KBM-7 (cell line): ENCODE results near the gene C1RL.

ENCODE experiments used
- DNase-seq: peaks from one replicate; pipeline ENCODE4 v3.0.0-alpha.2; 2015
- in situ Hi-C: fragments of 300-500 bp; cut with MboI; formaldehyde crosslinking; loops from 2 replicates; pipeline ENCODE4 v1.14.3; 2020; ENCODE audit warnings: low sequenced_read_pairs, low pct_unique_long_range_greater_than_20kb, mixed read lengths

The C1RL gene

GRCh38 chr12:7139200-7139599 is 30.2 kb upstream of the C1RL start:
- DNase-seq = no peak

GRCh38 chr12:7137908-7138307 is 28.9 kb upstream of the C1RL start:
- in situ Hi-C loops = no loop called here

More at GRCh38 chr12:7139200-7139599, 30.2 kb upstream of the C1RL start:
- in situ Hi-C loops = no loop called here

GRCh38 chr12:7136676-7137075 is 27.7 kb upstream of the C1RL start:
- no peak for DNase-seq
- in situ Hi-C loops = no loop called here

More at GRCh38 chr12:7137908-7138307, 28.9 kb upstream of the C1RL start:
- no peak for DNase-seq

GRCh38 chr12:7136071-7136470 is 27.1 kb upstream of the C1RL start:
- in situ Hi-C loops = no loop called here
- DNase-seq = no peak

GRCh38 chr12:7134396-7135166 is 25.6 kb upstream of the C1RL start:
- DNase-seq = no peak
- in situ Hi-C loops = no loop called here

GRCh38 chr12:7131502-7131866 is 22.5 kb upstream of the C1RL start:
- in situ Hi-C loops = no loop called here
- peak; percentile 80 for DNase-seq

GRCh38 chr12:7130701-7131501 is 21.9 kb upstream of the C1RL start:
- DNase-seq = peak; percentile 54
- in situ Hi-C loops = no loop called here

- peak; percentile 84 for DNase-seq
- in situ Hi-C loops = no loop called here
These were observed 21.1 kb upstream of the C1RL start, which contains the start of gene CLSTN3 for GRCh38 chr12:7129872-7130691. TSS of gene CLSTN3 (plus strand) at chr12:7130371. CDS start at chr12:7130649, 278 bp downstream.

- no peak for DNase-seq
- in situ Hi-C loops = no loop called here
These were observed 20.4 kb upstream of the C1RL start for GRCh38 chr12:7129287-7129871.

GRCh38 chr12:7128681-7129286 is 19.8 kb upstream of the C1RL start, which contains the start of gene RBP5:
TSS of gene RBP5 (minus strand) at chr12:7128889. CDS start at chr12:7128775, 114 bp downstream.
- DNase-seq = no peak
- in situ Hi-C loops = no loop called here

- DNase-seq = no peak
- in situ Hi-C loops = no loop called here
These were observed 19.1 kb upstream of the C1RL start for GRCh38 chr12:7127916-7128626.

GRCh38 chr12:7125632-7126227 is 16.7 kb upstream of the C1RL start:
- in situ Hi-C loops = no loop called here
- DNase-seq = no peak

- DNase-seq = no peak
- in situ Hi-C loops = no loop called here
These were observed 14.9 kb upstream of the C1RL start for GRCh38 chr12:7123806-7124522.

- DNase-seq = no peak
- in situ Hi-C loops = no loop called here
These were observed 14.1 kb upstream of the C1RL start for GRCh38 chr12:7122811-7123769.

GRCh38 chr12:7121324-7121723 is 12.3 kb upstream of the C1RL start:
- in situ Hi-C loops = no loop called here
- DNase-seq = no peak

GRCh38 chr12:7120166-7120565 is 11.2 kb upstream of the C1RL start:
- DNase-seq = no peak
- in situ Hi-C loops = no loop called here
